Measurements from ENCODE around the gene RUSC1. TPM values are rescaled to one million over a fixed set of nuclear protein-coding genes. Genes with fewer than 3 reads are reported as not detected.

RUSC1 gene
- total RNA-seq, 1 experiment from 2014 or later = 68.8 TPM

DNA sequence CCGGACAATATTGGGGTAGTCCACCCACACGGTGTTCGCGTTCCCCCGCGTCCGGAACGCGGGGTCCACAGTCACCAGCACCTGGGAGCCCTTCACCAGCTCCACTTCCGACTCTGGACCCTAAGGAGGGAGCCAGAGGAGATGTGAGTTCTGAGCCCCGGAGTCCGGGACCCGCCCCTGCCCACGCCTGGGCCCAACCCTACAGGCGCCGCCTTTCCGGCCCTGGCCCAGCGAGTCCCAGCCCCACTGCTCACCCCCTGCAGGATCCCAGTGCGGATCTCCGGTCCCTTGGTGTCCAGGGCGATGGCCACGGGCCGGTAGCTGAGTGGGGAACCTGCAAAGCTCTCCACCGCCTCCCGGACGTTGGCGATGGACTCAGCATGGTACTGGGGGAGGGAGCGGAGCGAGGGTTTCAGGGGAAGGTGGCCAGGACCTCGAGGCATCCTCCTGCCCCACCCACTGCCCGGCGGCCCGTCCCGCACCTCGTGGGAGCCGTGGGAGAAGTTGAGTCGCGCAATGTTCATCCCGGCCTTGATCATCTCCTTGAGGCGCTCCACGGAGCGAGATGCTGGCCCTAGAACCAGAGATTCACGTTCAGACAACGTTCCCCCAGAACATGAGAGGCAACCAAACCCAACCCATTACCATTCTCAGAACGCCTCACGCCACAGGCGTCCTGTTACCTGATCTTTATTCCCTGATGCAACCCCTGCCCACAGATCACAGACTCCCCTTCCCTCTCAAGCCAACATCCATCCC, 25.3 kb upstream of the RUSC1 start:
- Mint-ChIP-seq H3K36me3 (no peaks in the 10 kb centered on the region), H3K27me3 (ENCODE audit: low read depth) (peaks cover 49% of the 10 kb centered on the region), H3K4me1 (peaks cover 29% of the 10 kb centered on the region), H3K27ac (no peak overlapping the region), H3K4me3 (peak overlapping the region; percentile 78), H3K9me3 (no peaks in the 10 kb centered on the region)
- TF ChIP-seq, protein P1, sequence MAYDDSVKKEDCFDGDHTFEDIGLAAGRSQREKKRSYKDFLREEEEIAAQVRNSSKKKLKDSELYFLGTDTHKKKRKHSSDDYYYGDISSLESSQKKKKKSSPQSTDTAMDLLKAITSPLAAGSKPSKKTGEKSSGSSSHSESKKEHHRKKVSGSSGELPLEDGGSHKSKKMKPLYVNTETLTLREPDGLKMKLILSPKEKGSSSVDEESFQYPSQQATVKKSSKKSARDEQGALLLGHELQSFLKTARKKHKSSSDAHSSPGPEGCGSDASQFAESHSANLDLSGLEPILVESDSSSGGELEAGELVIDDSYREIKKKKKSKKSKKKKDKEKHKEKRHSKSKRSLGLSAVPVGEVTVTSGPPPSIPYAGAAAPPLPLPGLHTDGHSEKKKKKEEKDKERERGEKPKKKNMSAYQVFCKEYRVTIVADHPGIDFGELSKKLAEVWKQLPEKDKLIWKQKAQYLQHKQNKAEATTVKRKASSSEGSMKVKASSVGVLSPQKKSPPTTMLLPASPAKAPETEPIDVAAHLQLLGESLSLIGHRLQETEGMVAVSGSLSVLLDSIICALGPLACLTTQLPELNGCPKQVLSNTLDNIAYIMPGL (CRISPR knock-in tag; IDR thresholded peaks at IDR 0.05) = peak; percentile 61; the same call in 1 of the 2 replicates
- TF ChIP-seq, protein P2, sequence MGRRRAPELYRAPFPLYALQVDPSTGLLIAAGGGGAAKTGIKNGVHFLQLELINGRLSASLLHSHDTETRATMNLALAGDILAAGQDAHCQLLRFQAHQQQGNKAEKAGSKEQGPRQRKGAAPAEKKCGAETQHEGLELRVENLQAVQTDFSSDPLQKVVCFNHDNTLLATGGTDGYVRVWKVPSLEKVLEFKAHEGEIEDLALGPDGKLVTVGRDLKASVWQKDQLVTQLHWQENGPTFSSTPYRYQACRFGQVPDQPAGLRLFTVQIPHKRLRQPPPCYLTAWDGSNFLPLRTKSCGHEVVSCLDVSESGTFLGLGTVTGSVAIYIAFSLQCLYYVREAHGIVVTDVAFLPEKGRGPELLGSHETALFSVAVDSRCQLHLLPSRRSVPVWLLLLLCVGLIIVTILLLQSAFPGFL (CRISPR knock-in tag; IDR thresholded peaks at IDR 0.05; ENCODE audit: borderline replicate concordance) = no peak
- TF ChIP-seq NFE2L1 (CRISPR knock-in tag; IDR thresholded peaks at IDR 0.05) (0 out of 2 replicates have a peak, but pooled peaks have one; percentile 42), ZNF121 (CRISPR knock-in tag; IDR thresholded peaks at IDR 0.05) (no peak), RELA (CRISPR knock-in tag; IDR thresholded peaks at IDR 0.05; ENCODE audit: borderline replicate concordance) (no peak)
- CTCF ChIA-PET = interaction anchor here (0.6 to 2.4 kb wide), 5 partner anchors 13 to 122 kb away, joined by 3 to 13 read pairs (median 7); partner anchors contain the start of genes FDPS and KRTCAP2
- POLR2A ChIA-PET = no interaction called here
- ATAC-seq = peak; percentile 72
- peak; percentile 55 for DNase-seq (ENCODE audit: low spot score)

DNA sequence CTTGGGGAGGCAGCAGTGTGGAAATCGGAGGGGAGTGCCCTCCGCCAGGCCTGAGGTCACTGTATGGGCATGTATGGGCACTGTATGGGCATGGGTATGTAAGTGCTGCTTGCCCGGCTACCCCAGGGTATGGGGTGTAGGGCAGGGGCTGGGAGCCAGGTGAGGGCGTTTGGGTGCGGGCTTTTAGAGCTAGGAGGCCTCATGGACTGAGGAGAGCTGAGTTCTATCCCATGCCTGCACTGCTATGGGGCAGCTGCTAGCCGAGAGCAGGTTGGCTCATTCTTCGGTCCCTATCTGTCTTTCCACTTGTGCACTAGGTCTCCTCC, 24.8 kb upstream of the RUSC1 start:
- H3K4me3 Mint-ChIP-seq = peak overlapping the region; percentile 78
- TF ChIP-seq, protein P3, sequence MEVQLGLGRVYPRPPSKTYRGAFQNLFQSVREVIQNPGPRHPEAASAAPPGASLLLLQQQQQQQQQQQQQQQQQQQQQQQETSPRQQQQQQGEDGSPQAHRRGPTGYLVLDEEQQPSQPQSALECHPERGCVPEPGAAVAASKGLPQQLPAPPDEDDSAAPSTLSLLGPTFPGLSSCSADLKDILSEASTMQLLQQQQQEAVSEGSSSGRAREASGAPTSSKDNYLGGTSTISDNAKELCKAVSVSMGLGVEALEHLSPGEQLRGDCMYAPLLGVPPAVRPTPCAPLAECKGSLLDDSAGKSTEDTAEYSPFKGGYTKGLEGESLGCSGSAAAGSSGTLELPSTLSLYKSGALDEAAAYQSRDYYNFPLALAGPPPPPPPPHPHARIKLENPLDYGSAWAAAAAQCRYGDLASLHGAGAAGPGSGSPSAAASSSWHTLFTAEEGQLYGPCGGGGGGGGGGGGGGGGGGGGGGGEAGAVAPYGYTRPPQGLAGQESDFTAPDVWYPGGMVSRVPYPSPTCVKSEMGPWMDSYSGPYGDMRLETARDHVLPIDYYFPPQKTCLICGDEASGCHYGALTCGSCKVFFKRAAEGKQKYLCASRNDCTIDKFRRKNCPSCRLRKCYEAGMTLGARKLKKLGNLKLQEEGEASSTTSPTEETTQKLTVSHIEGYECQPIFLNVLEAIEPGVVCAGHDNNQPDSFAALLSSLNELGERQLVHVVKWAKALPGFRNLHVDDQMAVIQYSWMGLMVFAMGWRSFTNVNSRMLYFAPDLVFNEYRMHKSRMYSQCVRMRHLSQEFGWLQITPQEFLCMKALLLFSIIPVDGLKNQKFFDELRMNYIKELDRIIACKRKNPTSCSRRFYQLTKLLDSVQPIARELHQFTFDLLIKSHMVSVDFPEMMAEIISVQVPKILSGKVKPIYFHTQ (CRISPR knock-in tag; IDR thresholded peaks at IDR 0.05) = no peak
- TF ChIP-seq FOXK1 (CRISPR knock-in tag; IDR thresholded peaks at IDR 0.05) = no peak
- TF ChIP-seq CREM (CRISPR knock-in tag; IDR thresholded peaks at IDR 0.05) = no peak
- TF ChIP-seq ZNF416 (CRISPR knock-in tag; IDR thresholded peaks at IDR 0.05) = no peak
- no peak for TF ChIP-seq TEAD4 (CRISPR knock-in tag; IDR thresholded peaks at IDR 0.05)
- no peak for TF ChIP-seq NR2C2 (CRISPR knock-in tag; IDR thresholded peaks at IDR 0.05)
- TF ChIP-seq, protein P4, sequence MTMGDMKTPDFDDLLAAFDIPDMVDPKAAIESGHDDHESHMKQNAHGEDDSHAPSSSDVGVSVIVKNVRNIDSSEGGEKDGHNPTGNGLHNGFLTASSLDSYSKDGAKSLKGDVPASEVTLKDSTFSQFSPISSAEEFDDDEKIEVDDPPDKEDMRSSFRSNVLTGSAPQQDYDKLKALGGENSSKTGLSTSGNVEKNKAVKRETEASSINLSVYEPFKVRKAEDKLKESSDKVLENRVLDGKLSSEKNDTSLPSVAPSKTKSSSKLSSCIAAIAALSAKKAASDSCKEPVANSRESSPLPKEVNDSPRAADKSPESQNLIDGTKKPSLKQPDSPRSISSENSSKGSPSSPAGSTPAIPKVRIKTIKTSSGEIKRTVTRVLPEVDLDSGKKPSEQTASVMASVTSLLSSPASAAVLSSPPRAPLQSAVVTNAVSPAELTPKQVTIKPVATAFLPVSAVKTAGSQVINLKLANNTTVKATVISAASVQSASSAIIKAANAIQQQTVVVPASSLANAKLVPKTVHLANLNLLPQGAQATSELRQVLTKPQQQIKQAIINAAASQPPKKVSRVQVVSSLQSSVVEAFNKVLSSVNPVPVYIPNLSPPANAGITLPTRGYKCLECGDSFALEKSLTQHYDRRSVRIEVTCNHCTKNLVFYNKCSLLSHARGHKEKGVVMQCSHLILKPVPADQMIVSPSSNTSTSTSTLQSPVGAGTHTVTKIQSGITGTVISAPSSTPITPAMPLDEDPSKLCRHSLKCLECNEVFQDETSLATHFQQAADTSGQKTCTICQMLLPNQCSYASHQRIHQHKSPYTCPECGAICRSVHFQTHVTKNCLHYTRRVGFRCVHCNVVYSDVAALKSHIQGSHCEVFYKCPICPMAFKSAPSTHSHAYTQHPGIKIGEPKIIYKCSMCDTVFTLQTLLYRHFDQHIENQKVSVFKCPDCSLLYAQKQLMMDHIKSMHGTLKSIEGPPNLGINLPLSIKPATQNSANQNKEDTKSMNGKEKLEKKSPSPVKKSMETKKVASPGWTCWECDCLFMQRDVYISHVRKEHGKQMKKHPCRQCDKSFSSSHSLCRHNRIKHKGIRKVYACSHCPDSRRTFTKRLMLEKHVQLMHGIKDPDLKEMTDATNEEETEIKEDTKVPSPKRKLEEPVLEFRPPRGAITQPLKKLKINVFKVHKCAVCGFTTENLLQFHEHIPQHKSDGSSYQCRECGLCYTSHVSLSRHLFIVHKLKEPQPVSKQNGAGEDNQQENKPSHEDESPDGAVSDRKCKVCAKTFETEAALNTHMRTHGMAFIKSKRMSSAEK (CRISPR knock-in tag; IDR thresholded peaks at IDR 0.05; ENCODE audit: borderline replicate concordance) = no peak
- TF ChIP-seq SMAD3 (CRISPR knock-in tag; IDR thresholded peaks at IDR 0.05; ENCODE audit: borderline replicate concordance) = no peak
- TF ChIP-seq MYBL2 (CRISPR knock-in tag; IDR thresholded peaks at IDR 0.05) = no peak
- TF ChIP-seq, protein P5, sequence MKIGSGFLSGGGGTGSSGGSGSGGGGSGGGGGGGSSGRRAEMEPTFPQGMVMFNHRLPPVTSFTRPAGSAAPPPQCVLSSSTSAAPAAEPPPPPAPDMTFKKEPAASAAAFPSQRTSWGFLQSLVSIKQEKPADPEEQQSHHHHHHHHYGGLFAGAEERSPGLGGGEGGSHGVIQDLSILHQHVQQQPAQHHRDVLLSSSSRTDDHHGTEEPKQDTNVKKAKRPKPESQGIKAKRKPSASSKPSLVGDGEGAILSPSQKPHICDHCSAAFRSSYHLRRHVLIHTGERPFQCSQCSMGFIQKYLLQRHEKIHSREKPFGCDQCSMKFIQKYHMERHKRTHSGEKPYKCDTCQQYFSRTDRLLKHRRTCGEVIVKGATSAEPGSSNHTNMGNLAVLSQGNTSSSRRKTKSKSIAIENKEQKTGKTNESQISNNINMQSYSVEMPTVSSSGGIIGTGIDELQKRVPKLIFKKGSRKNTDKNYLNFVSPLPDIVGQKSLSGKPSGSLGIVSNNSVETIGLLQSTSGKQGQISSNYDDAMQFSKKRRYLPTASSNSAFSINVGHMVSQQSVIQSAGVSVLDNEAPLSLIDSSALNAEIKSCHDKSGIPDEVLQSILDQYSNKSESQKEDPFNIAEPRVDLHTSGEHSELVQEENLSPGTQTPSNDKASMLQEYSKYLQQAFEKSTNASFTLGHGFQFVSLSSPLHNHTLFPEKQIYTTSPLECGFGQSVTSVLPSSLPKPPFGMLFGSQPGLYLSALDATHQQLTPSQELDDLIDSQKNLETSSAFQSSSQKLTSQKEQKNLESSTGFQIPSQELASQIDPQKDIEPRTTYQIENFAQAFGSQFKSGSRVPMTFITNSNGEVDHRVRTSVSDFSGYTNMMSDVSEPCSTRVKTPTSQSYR (CRISPR knock-in tag; IDR thresholded peaks at IDR 0.05) = no peak
- TF ChIP-seq, protein P6, sequence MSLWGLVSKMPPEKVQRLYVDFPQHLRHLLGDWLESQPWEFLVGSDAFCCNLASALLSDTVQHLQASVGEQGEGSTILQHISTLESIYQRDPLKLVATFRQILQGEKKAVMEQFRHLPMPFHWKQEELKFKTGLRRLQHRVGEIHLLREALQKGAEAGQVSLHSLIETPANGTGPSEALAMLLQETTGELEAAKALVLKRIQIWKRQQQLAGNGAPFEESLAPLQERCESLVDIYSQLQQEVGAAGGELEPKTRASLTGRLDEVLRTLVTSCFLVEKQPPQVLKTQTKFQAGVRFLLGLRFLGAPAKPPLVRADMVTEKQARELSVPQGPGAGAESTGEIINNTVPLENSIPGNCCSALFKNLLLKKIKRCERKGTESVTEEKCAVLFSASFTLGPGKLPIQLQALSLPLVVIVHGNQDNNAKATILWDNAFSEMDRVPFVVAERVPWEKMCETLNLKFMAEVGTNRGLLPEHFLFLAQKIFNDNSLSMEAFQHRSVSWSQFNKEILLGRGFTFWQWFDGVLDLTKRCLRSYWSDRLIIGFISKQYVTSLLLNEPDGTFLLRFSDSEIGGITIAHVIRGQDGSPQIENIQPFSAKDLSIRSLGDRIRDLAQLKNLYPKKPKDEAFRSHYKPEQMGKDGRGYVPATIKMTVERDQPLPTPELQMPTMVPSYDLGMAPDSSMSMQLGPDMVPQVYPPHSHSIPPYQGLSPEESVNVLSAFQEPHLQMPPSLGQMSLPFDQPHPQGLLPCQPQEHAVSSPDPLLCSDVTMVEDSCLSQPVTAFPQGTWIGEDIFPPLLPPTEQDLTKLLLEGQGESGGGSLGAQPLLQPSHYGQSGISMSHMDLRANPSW (CRISPR knock-in tag; conservative IDR thresholded peaks at IDR 0.05; ENCODE audit: low read depth) = no peak

More for the DNA sequence above, 24.8 kb upstream of the RUSC1 start:
- CTCF ChIA-PET = interaction anchor here (1.5 to 2.4 kb wide), 4 partner anchors 12 to 123 kb away, joined by 4 to 13 read pairs (median 8); partner anchors contain the start of genes FDPS and KRTCAP2
- Mint-ChIP-seq H3K27me3 (ENCODE audit: low read depth) (peaks cover 49% of the 10 kb centered on the region), H3K27ac (no peak overlapping the region), H3K9me3 (no peaks in the 10 kb centered on the region), H3K36me3 (no peaks in the 10 kb centered on the region), H3K4me1 (peaks cover 29% of the 10 kb centered on the region)
- POLR2A ChIA-PET = no interaction called here
- no peak for DNase-seq (ENCODE audit: low spot score)
- peak; percentile 24 for ATAC-seq

All from WTC11 (cell line).